NCI-H226 (cell line): Measurements from ENCODE around the gene TMEM256.
A peak's percentile ranks its signal among the peaks of the same experiment; 100 is the strongest.

ENCODE experiments used
- DNase-seq: peaks from one replicate; pipeline ENCODE4 v3.0.0-alpha.2; 2015

The TMEM256 gene

GRCh38 chr17:7407485-7408251, 3.8 kb upstream of the TMEM256 start, which contains the start of gene NLGN2:
TSS of gene NLGN2 (plus strand) at chr17:7407845. CDS start at chr17:7408256, 411 bp downstream.
- no peak for DNase-seq

GRCh38 chr17:7407082-7407481, 3.2 kb upstream of the TMEM256 start:
- no peak for DNase-seq

DNA sequence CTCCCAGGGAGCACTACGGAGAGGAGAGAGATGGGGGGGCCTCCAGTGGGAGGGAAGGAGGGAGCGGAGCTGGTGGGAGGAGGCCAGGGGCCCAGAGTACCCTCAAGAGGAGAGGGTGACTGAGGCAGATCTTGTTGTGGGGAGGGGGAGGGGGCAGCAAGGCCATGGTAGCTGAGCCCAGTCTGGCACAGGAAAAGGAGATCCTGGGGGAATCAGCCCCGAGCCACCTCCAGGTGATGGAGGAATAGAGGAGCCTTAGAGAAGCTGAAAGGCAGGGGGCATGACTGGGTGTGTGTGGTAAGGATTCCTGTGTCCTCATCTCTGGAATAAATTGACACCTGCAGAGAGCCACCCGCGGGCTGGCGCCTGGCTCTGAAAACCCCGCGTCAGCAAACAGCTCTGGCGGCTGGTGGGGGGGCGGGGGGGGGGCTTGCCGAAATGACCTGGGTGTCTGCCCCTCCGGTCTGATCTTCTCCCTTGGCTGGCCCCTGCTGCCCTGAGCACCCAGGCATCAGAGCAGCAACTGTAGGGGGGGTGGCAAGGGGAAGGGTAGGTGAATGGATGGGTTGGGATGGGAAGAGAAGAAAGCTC, 2.4 kb upstream of the TMEM256 start:
- no peak for DNase-seq

GRCh38 chr17:7405350-7406234, 1.7 kb upstream of the TMEM256 start:
- no peak for DNase-seq

- peak; percentile 79 for DNase-seq
Measured at GRCh38 chr17:7404737-7405349, 946 bp upstream of the TMEM256 start.

GRCh38 chr17:7403727-7403976, 245 bp downstream of the TMEM256 start:
- DNase-seq: no peak

DNA sequence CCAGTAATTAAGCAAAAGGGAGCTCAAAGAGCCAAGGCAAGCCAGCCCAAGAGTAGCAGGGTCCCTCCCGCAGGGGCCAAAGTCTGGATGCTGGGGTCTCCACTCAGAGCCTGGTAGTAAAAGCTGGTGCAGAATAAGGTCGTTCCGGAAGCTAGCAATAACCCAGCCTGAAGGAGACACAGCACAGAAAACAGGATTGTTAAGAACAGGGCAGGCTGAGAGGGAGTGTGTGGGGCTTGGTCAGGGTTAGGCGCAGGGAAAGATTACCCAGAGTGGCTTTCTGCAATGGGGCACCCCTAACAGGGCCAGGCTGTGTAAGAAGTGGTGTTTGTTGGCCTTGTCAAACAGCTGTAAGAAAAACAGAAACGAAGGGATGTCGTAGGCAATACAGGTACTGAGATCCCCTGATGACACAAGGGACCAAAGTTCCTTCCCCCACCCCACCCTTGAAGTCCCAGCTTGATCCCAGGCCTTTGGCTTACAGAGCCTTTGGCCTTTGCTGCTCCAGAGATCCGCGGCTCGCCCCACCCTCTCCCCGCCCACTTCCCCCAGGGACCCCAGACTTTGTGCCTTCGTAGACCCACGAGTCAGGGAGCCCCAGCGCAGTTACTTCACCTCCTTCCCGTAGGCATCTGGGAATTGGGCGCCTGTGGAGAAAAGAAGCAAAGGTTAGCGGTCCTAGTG, 712 bp downstream of the TMEM256 start:
- DNase-seq: no peak

DNA sequence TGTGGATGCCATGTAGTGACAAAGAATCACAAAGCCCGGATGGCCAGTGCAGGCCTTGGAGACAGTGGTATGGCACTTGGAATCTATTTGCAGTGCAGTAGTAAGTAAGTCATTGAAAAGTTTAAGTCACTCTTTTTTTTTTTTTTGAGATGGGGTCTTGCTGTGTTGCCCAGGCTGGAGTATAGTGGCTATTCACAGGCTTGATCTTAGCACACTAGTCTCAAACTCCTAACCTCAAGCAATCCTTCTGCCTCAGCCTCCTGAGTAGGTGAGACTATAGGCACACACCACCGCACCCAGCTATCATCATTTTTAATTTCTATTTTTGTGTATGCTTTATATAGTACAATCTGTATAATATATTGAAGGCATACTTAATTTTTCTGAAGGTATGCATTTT, 5.3 kb downstream of the TMEM256 start:
- DNase-seq: no peak

DNA sequence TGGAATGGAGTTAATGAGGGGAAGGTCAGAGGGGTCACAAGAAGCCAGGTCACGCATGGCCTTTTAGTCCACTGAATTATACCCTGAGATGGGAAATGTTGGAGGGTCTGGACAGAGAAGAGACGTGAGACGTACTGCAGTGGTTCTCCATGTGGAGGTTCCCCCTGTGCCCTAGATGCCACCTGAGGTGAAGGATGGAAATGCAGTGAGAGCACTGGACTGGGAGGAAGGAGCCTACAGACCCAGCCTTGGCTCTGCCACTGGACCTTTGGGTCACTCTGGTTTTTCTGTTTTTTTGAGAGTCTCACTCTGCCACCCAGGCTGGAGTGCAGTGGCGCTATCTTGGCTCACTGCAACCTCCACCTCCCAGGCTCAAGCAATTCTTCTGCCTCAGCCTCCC, 7.8 kb downstream of the TMEM256 start:
- DNase-seq: no peak

GRCh38 chr17:7394452-7395191, 9.3 kb downstream of the TMEM256 start, which contains the start of gene PLSCR3:
TSS of gene PLSCR3 (minus strand) at chr17:7394525. CDS start at chr17:7394110, 415 bp downstream.
- DNase-seq: peak; percentile 88

DNA sequence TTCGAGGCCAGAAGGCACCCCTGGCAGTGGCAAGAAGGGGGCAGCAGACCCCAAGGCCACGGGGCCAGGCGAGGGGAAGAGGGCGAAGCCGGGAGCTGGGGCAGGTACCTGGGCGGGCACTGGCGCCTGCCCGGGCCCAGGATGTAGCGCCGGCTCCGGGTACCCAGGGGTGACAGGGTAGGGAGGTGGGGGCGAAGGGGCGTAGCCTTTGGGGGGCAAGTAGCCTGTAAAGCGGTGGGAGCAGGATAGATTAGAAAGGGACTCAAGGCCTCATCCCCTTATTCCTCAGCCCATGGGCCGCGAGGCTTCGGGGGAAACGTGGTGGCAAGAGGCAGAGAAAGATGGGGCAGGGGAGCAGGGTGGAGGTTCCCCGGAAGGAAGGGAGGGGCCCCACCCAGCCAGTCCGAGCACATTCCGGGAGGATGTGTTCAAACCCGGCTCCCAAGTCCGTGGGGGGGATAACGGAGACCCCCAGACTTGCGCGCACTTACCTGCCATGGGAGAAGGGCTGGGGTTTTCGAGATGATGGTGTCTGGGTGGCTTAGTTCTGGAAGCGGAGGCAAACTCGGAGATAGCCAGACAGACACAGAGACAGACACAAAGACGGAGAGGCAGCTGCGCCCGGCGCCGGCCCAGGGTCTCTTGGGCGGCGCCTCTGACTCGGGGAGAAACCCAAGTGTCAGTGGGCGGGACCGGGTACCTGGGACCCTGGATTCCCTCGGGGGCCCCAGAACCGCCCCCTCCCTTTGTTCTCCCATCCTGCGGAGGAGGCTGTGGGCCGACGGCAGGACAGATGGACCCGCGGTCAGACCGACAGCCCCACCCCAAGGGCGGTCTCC, 10.1 kb downstream of the TMEM256 start:
- DNase-seq: peak; percentile 10

DNA sequence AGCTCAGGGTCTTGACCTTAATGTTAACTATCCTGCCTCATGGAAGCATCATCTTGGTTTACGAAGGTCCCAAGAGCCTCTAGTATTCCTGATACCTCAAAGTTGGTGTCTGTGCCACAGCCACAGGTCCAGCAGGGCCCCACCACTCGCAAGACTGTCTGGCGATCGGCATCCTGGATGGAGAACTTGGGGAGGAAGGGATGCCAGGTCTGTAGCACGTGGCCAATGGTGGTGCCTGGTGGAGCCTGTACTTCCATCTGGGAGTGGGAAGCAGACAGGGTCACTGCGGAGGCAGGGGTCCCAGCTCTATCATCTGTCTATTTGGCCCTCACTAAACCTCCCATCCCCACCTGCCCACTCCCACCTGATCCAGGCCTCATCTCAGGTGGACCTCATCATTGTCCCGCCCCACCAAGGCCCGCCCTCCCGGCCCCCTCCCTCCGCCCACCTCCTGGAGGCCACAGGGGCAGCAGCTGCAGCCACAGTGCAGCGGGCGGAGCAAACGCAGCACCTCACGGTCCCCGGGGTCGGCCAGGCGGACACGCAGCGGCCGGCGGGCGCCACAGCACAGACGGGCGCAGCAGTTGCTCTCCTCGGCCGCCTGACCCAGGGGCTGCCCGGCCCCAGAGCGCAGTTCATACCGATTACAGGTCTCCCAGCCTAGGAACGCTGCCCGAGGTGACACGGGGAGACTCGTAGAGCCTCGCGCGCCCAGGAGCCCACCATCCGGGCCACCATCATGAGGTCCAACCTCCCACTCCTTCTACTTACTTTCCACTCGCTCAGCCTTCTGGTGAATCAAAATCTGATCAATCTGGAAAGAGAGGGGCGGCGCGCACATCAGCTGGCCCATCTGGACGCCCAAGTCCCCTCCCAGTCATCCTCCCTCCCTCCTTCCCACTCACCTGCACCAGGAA, 10.9 kb downstream of the TMEM256 start:
- no peak for DNase-seq

- no peak for DNase-seq
Measured at GRCh38 chr17:7391307-7391706, 12.6 kb downstream of the TMEM256 start.

GRCh38 chr17:7389924-7390910, 13.7 kb downstream of the TMEM256 start:
- no peak for DNase-seq

DNA sequence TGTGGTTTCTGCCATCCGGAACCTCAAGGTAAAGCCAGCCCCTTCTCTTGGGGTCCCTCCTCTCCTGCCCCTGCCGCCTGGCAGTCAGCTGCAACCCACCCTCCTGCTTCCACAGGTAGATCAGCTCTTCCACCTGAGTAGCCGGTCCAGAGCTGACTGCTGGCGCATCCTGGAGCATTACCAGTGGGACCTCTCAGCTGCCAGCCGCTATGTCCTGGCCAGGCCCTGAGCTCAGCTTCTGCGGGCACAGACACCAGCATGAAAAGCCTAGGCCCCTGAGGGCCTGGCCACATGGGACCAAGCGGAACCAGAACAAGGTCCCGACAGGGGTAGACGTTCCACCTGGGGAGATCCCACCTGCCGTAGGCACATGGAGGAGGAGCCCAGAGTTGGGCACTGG, 15.0 kb downstream of the TMEM256 start:
- DNase-seq: no peak

GRCh38 chr17:7384489-7385081, 19.3 kb downstream of the TMEM256 start:
- DNase-seq: no peak

GRCh38 chr17:7383742-7384488, 20.0 kb downstream of the TMEM256 start:
- no peak for DNase-seq
